Mesodermal cell (in vitro differentiated cells): ENCODE measurements around the gene NR6A1.
A peak's percentile ranks its signal among the peaks of the same experiment; 100 is the strongest.

Experiments used
- H3K27ac ChIP-seq: 2 replicates; pipeline ENCODE4 v1.7.0; 2013; ENCODE audit warnings: mild to moderate bottlenecking, low read depth, low read length, moderate library complexity; ENCODE audit not compliant: severe bottlenecking
- H3K36me3 ChIP-seq: 2 replicates; pipeline ENCODE4 v1.7.1; 2013; ENCODE audit warnings: mild to moderate bottlenecking, low read length, moderate library complexity; ENCODE audit not compliant: control insufficient read depth, insufficient read depth
- H3K4me1 ChIP-seq: one replicate; pipeline ENCODE4 v1.7.1; 2013; ENCODE audit warnings: mild to moderate bottlenecking, low read length; ENCODE audit not compliant: insufficient read depth, control insufficient read depth, poor library complexity, severe bottlenecking
- H3K4me3 ChIP-seq: 2 replicates; pipeline ENCODE4 v1.7.0; 2013; ENCODE audit warnings: low read length, control low read depth, mild to moderate bottlenecking; ENCODE audit not compliant: insufficient read depth, poor library complexity, severe bottlenecking; ENCODE audit errors: extremely low read depth
- H3K9me3 ChIP-seq: 2 replicates; pipeline ENCODE4 v1.7.1; 2013; ENCODE audit warnings: mild to moderate bottlenecking, low read length, moderate library complexity; ENCODE audit not compliant: control insufficient read depth
- WGBS, 2 experiments: methylation state at CpG; one replicate each; pipeline ENCODE4 v1.1.5; 2013; ENCODE audit warnings: missing lambda C conversion rate in 2 of 2; ENCODE audit not compliant: insufficient coverage in 2 of 2; 5-methylcytosine and 5-hydroxymethylcytosine counted together

The NR6A1 gene

GRCh38 chr9:124721109-124721906 lies 49.8 kb downstream of the NR6A1 start:
- Histone ChIP-seq H3K4me3 (no peak overlapping the region), H3K27ac (peak overlapping the region; percentile 16)
- 50 to 57% methylated on average over 1 to 3 of the region's 5 CpGs for WGBS, 2 experiments

GRCh38 chr9:124720429-124721108 lies 50.5 kb downstream of the NR6A1 start:
- H3K36me3 ChIP-seq, result peaks cover 4% of the 10 kb centered on the region
- WGBS, 2 experiments, result 80 to 90% methylated on average over 1 to 2 of the region's 3 CpGs
- no peaks in the 10 kb centered on the region for H3K9me3 ChIP-seq
- peak overlapping the region; percentile 16 for H3K27ac ChIP-seq
- peaks cover 6% of the 10 kb centered on the region for H3K4me1 ChIP-seq
- no peak overlapping the region for H3K4me3 ChIP-seq

More at GRCh38 chr9:124721109-124721906, 49.8 kb downstream of the NR6A1 start:
- H3K9me3 ChIP-seq, result no peaks in the 10 kb centered on the region
- H3K4me1 ChIP-seq, result peaks cover 6% of the 10 kb centered on the region
- peaks cover 5% of the 10 kb centered on the region for H3K36me3 ChIP-seq

- Histone ChIP-seq H3K36me3 (peaks cover 4% of the 10 kb centered on the region), H3K9me3 (no peaks in the 10 kb centered on the region), H3K27ac (no peak overlapping the region), H3K4me1 (peaks cover 6% of the 10 kb centered on the region), H3K4me3 (no peak overlapping the region)
- WGBS, 2 experiments, result 83 to 100% methylated on average over 2 to 3 of the region's 6 CpGs
Observed at GRCh38 chr9:124718928-124719327, 52.2 kb downstream of the NR6A1 start.

GRCh38 chr9:124717597-124717996 lies 53.5 kb downstream of the NR6A1 start:
- Histone ChIP-seq H3K36me3 (no peaks in the 10 kb centered on the region), H3K4me1 (peaks cover 6% of the 10 kb centered on the region), H3K9me3 (no peaks in the 10 kb centered on the region), H3K27ac (no peak overlapping the region), H3K4me3 (no peak overlapping the region)
- WGBS, 2 experiments, result 80 to 86% methylated on average over 1 to 2 of the region's 2 CpGs

GRCh38 chr9:124716808-124717207 lies 54.3 kb downstream of the NR6A1 start:
- Histone ChIP-seq H3K4me1 (peaks cover 6% of the 10 kb centered on the region), H3K9me3 (no peaks in the 10 kb centered on the region), H3K27ac (no peak overlapping the region), H3K4me3 (no peak overlapping the region), H3K36me3 (no peaks in the 10 kb centered on the region)
- 87 to 91% methylated on average over 5 of the region's 6 CpGs for WGBS, 2 experiments

GRCh38 chr9:124710766-124711165 lies 60.3 kb downstream of the NR6A1 start:
- H3K27ac ChIP-seq, result no peak overlapping the region
- H3K36me3 ChIP-seq, result peaks cover 6% of the 10 kb centered on the region
- H3K9me3 ChIP-seq, result peaks cover 5% of the 10 kb centered on the region
- peaks cover 40% of the 10 kb centered on the region for H3K4me1 ChIP-seq
- WGBS, 2 experiments, result 100% methylated on average over 1 to 2 of the region's 4 CpGs
- no peak overlapping the region for H3K4me3 ChIP-seq

- H3K4me3 ChIP-seq, result no peak overlapping the region
- 89 to 92% methylated on average over 2 of the region's 2 CpGs for WGBS, 2 experiments
- peak overlapping the region; percentile 94 for H3K27ac ChIP-seq
- peaks cover 13% of the 10 kb centered on the region for H3K36me3 ChIP-seq
- H3K9me3 ChIP-seq, result peaks cover 5% of the 10 kb centered on the region
- peaks cover 40% of the 10 kb centered on the region for H3K4me1 ChIP-seq
Observed at GRCh38 chr9:124709292-124709690, 61.8 kb downstream of the NR6A1 start.

- peaks cover 5% of the 10 kb centered on the region for H3K9me3 ChIP-seq
- WGBS, 2 experiments, result 70 to 85% methylated on average over 1 of the region's 1 CpG
- peak overlapping the region; percentile 94 for H3K27ac ChIP-seq
- peaks cover 18% of the 10 kb centered on the region for H3K36me3 ChIP-seq
- H3K4me3 ChIP-seq, result no peak overlapping the region
- peaks cover 40% of the 10 kb centered on the region for H3K4me1 ChIP-seq
Observed at GRCh38 chr9:124708633-124709291, 62.3 kb downstream of the NR6A1 start.

- Histone ChIP-seq H3K4me1 (peaks cover 40% of the 10 kb centered on the region), H3K4me3 (no peak overlapping the region), H3K9me3 (peaks cover 5% of the 10 kb centered on the region), H3K36me3 (peaks cover 25% of the 10 kb centered on the region), H3K27ac (peak overlapping the region; percentile 94)
- 60 to 100% methylated on average over 1 of the region's 2 CpGs for WGBS, 2 experiments
Observed at GRCh38 chr9:124708074-124708473, 63.0 kb downstream of the NR6A1 start.

- Histone ChIP-seq H3K9me3 (peaks cover 7% of the 10 kb centered on the region), H3K4me1 (peaks cover 40% of the 10 kb centered on the region), H3K4me3 (no peak overlapping the region), H3K36me3 (peaks cover 29% of the 10 kb centered on the region), H3K27ac (peak overlapping the region; percentile 94)
- WGBS, 2 experiments, result 75 to 86% methylated on average over 1 to 2 of the region's 3 CpGs
Observed at GRCh38 chr9:124707666-124708065, 63.4 kb downstream of the NR6A1 start.
